ENCODE data around the gene LIN9.

LIN9 gene

DNA sequence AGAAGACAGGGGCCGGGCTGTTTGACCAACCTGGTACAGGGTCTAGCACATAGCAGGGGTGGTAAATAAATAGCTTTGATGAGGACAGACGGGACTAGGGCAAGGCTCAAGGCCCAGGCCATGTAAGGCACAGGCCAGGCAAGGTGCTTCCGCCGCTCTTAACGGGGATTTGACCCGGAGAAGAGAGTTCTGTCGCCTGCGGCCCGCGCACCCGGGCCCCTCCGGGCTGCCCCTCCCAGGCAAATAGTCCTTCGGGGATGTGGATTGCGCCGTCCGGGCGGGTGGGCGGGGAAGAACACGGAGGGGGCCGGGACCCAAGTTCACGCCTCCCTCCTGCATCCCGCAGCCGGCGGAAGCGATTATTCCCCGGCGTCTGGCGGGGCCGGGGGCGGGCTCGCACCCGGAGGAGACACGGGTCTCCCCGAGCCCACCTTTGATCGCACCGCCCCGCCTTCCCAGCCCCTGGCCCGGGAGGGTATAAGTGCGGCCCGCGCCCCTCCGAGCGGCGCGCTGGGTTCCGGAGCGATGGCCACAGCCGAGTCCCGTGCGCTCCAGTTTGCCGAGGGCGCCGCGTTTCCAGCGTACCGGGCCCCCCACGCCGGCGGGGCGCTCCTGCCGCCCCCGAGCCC lies 85.7 kb downstream of the LIN9 start, which contains the start of gene MIXL1:
MIXL1 (plus strand) TSS at position 508 of the 629 bp plus-strand sequence; CDS start at position 526, 18 bp downstream.
- Histone ChIP-seq H3K36me3 (ENCODE audit: insufficient read depth) (no peaks in the 10 kb centered on the region), H3K4me1 (ENCODE audit: low read depth, poor library complexity, severe bottlenecking) (peaks cover 21% of the 10 kb centered on the region), H3K79me2 (ENCODE audit: insufficient read depth, low read depth) (no peaks in the 10 kb centered on the region), H3K9ac (no peak within 1 kb of the TSS), H3K4me3 (IDR thresholded peaks at IDR 0.05; ENCODE audit: insufficient read depth, low read depth, low read length) (no peak within 1 kb of the TSS), H4K20me1 (ENCODE audit: insufficient read depth) (no peaks in the 10 kb centered on the region), H2AFZ (ENCODE audit: low read depth) (no peak within 1 kb of the TSS), H3K4me2 (no peak within 1 kb of the TSS), H3K27ac (no peak within 1 kb of the TSS), H3K27me3 (ENCODE audit: insufficient read depth, low read depth) (no peaks in the 10 kb centered on the region)
- TF ChIP-seq, protein P1, sequence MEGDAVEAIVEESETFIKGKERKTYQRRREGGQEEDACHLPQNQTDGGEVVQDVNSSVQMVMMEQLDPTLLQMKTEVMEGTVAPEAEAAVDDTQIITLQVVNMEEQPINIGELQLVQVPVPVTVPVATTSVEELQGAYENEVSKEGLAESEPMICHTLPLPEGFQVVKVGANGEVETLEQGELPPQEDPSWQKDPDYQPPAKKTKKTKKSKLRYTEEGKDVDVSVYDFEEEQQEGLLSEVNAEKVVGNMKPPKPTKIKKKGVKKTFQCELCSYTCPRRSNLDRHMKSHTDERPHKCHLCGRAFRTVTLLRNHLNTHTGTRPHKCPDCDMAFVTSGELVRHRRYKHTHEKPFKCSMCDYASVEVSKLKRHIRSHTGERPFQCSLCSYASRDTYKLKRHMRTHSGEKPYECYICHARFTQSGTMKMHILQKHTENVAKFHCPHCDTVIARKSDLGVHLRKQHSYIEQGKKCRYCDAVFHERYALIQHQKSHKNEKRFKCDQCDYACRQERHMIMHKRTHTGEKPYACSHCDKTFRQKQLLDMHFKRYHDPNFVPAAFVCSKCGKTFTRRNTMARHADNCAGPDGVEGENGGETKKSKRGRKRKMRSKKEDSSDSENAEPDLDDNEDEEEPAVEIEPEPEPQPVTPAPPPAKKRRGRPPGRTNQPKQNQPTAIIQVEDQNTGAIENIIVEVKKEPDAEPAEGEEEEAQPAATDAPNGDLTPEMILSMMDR (conservative IDR thresholded peaks at IDR 0.05; ENCODE audit: low read depth, low read length), result no peak

DNA sequence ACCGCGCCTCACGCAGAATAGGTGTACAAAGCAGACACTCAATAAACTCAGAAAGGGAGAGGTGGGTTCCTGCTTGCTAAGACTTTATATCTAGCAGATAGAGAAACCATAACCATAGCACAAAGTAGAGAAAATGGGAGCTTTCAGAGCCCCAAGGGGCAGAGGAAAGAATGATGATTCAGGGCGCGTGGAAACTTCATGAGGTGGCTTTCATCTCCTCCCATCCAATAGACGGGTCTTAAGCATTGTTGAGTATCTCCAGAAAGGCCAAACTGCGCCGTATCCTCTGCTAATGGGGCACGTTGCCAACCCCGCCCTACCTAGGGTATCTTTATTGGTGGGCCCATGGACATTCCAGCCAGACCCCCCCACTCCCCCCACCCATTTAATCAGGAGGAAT lies 86.3 kb downstream of the LIN9 start:
- Histone ChIP-seq H3K27me3 (ENCODE audit: insufficient read depth, low read depth) (no peaks in the 10 kb centered on the region), H3K4me3 (IDR thresholded peaks at IDR 0.05; ENCODE audit: insufficient read depth, low read depth, low read length) (no peak overlapping the region), H3K27ac (no peak overlapping the region), H3K9ac (no peak overlapping the region), H4K20me1 (ENCODE audit: insufficient read depth) (no peaks in the 10 kb centered on the region), H3K79me2 (ENCODE audit: insufficient read depth, low read depth) (no peaks in the 10 kb centered on the region), H3K4me1 (ENCODE audit: low read depth, poor library complexity, severe bottlenecking) (peaks cover 18% of the 10 kb centered on the region), H2AFZ (ENCODE audit: low read depth) (no peak overlapping the region), H3K36me3 (ENCODE audit: insufficient read depth) (no peaks in the 10 kb centered on the region), H3K4me2 (no peak overlapping the region)
- TF ChIP-seq, protein P1 (conservative IDR thresholded peaks at IDR 0.05; ENCODE audit: low read depth, low read length), result no peak

DNA sequence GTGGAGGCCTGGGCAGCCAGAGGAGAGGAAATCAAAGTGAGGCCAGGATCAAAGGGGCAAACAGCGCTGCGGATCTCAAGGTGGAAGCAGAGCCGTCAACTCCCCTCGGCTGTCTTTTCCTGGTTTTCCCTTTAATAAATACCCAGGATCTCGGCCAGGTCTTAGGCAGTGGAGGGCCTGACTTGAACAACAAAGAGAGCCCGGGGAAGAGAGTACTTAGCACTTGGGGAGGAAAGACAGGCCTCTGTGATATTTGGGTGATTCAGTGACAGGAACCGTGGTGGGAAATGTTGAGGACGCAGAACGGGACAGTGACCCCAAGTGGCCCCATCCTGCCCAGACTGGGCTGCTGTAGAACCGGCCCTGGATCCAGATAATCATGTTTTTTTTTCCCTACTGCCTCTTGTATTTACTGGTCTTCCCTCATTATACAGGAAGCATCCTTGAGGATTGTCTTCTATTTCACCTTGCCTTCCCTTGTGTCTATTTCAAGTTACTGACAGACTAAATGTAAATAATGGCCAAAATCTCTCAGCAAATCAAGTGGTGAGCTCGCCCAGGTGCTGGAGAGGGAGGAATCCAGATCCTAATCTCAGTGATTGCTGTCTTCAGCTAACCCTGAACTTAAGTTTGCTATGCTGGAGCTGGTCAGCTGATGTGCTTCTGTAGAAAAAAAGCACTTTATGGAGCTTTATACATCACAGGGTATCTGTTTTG lies 88.3 kb downstream of the LIN9 start:
- H3K27ac ChIP-seq, result no peak overlapping the region
- no peak overlapping the region for H3K4me2 ChIP-seq
- H2AFZ ChIP-seq (ENCODE audit: low read depth), result no peak overlapping the region
- H3K27me3 ChIP-seq (ENCODE audit: insufficient read depth, low read depth), result no peaks in the 10 kb centered on the region
- H3K4me3 ChIP-seq (IDR thresholded peaks at IDR 0.05; ENCODE audit: insufficient read depth, low read depth, low read length), result no peak overlapping the region
- H3K9ac ChIP-seq, result no peak overlapping the region
- TF ChIP-seq, protein P1 (conservative IDR thresholded peaks at IDR 0.05; ENCODE audit: low read depth, low read length), result no peak
- no peaks in the 10 kb centered on the region for H4K20me1 ChIP-seq (ENCODE audit: insufficient read depth)
- H3K4me1 ChIP-seq (ENCODE audit: low read depth, poor library complexity, severe bottlenecking), result no peaks in the 10 kb centered on the region
- H3K36me3 ChIP-seq (ENCODE audit: insufficient read depth), result no peaks in the 10 kb centered on the region
- H3K79me2 ChIP-seq (ENCODE audit: insufficient read depth, low read depth), result no peaks in the 10 kb centered on the region

DNA sequence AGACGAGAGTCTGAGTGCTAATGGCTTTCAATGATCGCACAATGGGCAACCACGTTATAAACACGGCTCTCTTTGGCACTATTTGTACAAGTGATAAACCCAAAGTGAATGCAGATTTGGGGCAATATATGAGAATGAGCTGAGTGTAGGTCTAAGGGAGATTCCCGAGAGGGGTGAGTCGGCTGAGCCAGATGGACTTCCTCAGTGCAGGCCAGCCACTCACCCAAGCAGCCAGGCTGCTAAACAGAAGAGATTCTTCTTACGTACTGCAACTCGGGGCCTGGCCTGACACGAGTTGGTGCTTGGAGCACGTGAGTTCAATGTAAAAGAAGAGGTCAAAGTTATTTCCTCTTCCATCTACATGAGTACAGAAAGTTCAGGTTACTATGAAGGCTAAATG lies 91.7 kb downstream of the LIN9 start:
- H3K27ac ChIP-seq, result no peak overlapping the region
- peaks cover 13% of the 10 kb centered on the region for H3K4me1 ChIP-seq (ENCODE audit: low read depth, poor library complexity, severe bottlenecking)
- no peaks in the 10 kb centered on the region for H3K36me3 ChIP-seq (ENCODE audit: insufficient read depth)
- H3K79me2 ChIP-seq (ENCODE audit: insufficient read depth, low read depth), result no peaks in the 10 kb centered on the region
- no peak overlapping the region for H2AFZ ChIP-seq (ENCODE audit: low read depth)
- H3K9ac ChIP-seq, result no peak overlapping the region
- no peaks in the 10 kb centered on the region for H4K20me1 ChIP-seq (ENCODE audit: insufficient read depth)
- H3K27me3 ChIP-seq (ENCODE audit: insufficient read depth, low read depth), result no peaks in the 10 kb centered on the region
- H3K4me2 ChIP-seq, result no peak overlapping the region
- H3K4me3 ChIP-seq (IDR thresholded peaks at IDR 0.05; ENCODE audit: insufficient read depth, low read depth, low read length), result no peak overlapping the region
- TF ChIP-seq, protein P1 (conservative IDR thresholded peaks at IDR 0.05; ENCODE audit: low read depth, low read length), result no peak
